SK-N-SH (cell line): ENCODE data around the gene OR2L3. TPM values are rescaled to one million over a fixed set of nuclear protein-coding genes. Genes with fewer than 3 reads are reported as not detected.

Experiments used
- CTCF ChIA-PET: fragments of 300-600, 350-600 bp; formaldehyde crosslinking; extraction: SDS; loops from one replicate; lab custom pipeline; 2021; lab: Yijun Ruan, JAX
- POLR2A ChIA-PET: fragments of 350-600 bp; sonication (Branson Sonifier 250); formaldehyde crosslinking; extraction: SDS; loops from one replicate; lab custom pipeline; 2020; ENCODE audit warnings: antibody characterized with exemption, inconsistent platforms; lab: Yijun Ruan, JAX
- DNase-seq: peaks from one replicate; pipeline ENCODE4 v3.0.0; 2012
- H2AFZ ChIP-seq: fragments of 200-600 bp; sonication (generic); 2 replicates; pipeline ENCODE4 v1.8.1; 2016; ENCODE audit warnings: antibody characterized with exemption, mild to moderate bottlenecking, low read depth
- H3F3A ChIP-seq: fragments of 200-600 bp; sonication (generic); replicated peaks from 2 replicates; pipeline ENCODE3; 2016; ENCODE audit warnings: antibody characterized with exemption, mild to moderate bottlenecking; ENCODE audit not compliant: insufficient read depth
- H3K27ac ChIP-seq, 2 experiments: fragments of 200-500 bp in 1 of 2; fragments of 200-600 bp in 1 of 2; sonication (Bioruptor generic) in 1 of 2; sonication (generic), shearing (Covaris generic) in 1 of 2; 2 replicates each; pipeline versions ENCODE4 v1.5.1 to v1.6.1; 2014 to 2016; ENCODE audit warnings: low read depth in 2 of 2, inconsistent platforms in 1 of 2, low read length in 1 of 2, mild to moderate bottlenecking in 1 of 2, mixed read lengths in 1 of 2
- H3K27me3 ChIP-seq: fragments of 200-600 bp; sonication (generic), shearing (Covaris generic); 2 replicates; pipeline ENCODE4 v1.6.1; 2016; ENCODE audit warnings: mixed run types; ENCODE audit not compliant: insufficient read depth
- H3K36me3 ChIP-seq, 2 experiments: fragments of 200-500 bp in 1 of 2; fragments of 200-600 bp in 1 of 2; sonication (Bioruptor generic) in 1 of 2; sonication (generic) in 1 of 2; replicated peaks in 1 of 2; 2 replicates each; pipeline versions ENCODE3 to v1.5.1; 2014 to 2016; ENCODE audit warnings: low read length in 1 of 2, mild to moderate bottlenecking in 1 of 2; ENCODE audit not compliant: insufficient read depth in 2 of 2, control insufficient read depth in 1 of 2
- H3K4me1 ChIP-seq, 2 experiments: fragments of 200-500 bp in 1 of 2; fragments of 200-600 bp in 1 of 2; sonication (Bioruptor generic) in 1 of 2; sonication (generic), shearing (Covaris generic) in 1 of 2; 2 replicates each; pipeline versions ENCODE4 v1.5.1 to v1.6.1; 2014 to 2016; ENCODE audit warnings: low read depth in 1 of 2, low read length in 1 of 2, mixed run types in 1 of 2; ENCODE audit not compliant: insufficient read depth in 2 of 2, control insufficient read depth in 1 of 2
- H3K4me2 ChIP-seq: fragments of 200-600 bp; sonication (generic), shearing (Covaris generic); 2 replicates; pipeline ENCODE4 v1.6.1; 2017; ENCODE audit warnings: mixed run types
- H3K4me3 ChIP-seq, 2 experiments: fragments of 200-500 bp in 1 of 2; fragments of 200-600 bp in 1 of 2; sonication (Bioruptor generic) in 1 of 2; sonication (generic), shearing (Covaris generic) in 1 of 2; 2 replicates each; pipeline versions ENCODE4 v1.5.1 to v1.8.1; 2014 to 2016; ENCODE audit warnings: low read depth in 2 of 2, inconsistent platforms in 1 of 2, low read length in 1 of 2, mild to moderate bottlenecking in 1 of 2, mixed read lengths in 1 of 2, moderate library complexity in 1 of 2
- H3K79me2 ChIP-seq: fragments of 200-600 bp; sonication (generic); 2 replicates; pipeline ENCODE4 v1.8.1; 2017; ENCODE audit warnings: mild to moderate bottlenecking; ENCODE audit not compliant: insufficient read depth
- H3K9ac ChIP-seq: fragments of 200-600 bp; sonication (generic); 2 replicates; pipeline ENCODE4 v1.6.1; 2017; ENCODE audit warnings: mixed run types
- H3K9me2 ChIP-seq: fragments of 200-600 bp; sonication (generic); 2 replicates; pipeline ENCODE4 v1.6.1; 2017; ENCODE audit warnings: mixed run types
- H3K9me3 ChIP-seq: fragments of 200-600 bp; sonication (generic); 2 replicates; pipeline ENCODE4 v1.6.1; 2017; ENCODE audit warnings: mixed run types, mild to moderate bottlenecking, moderate library complexity
- H4K20me1 ChIP-seq: fragments of 200-600 bp; sonication (generic); 2 replicates; pipeline ENCODE4 v1.6.1; 2017; ENCODE audit warnings: mild to moderate bottlenecking, mixed run types; ENCODE audit not compliant: insufficient read depth
- ELF1 ChIP-seq: IDR thresholded peaks from 2 replicates; pipeline ENCODE4 v1.4.0; 2012
- EP300 ChIP-seq, 2 experiments: IDR thresholded peaks; 2 replicates each; pipeline versions ENCODE4 v1.4.0 to v1.6.1; 2012; ENCODE audit warnings: borderline replicate concordance in 1 of 2, low read depth in 1 of 2, low read length in 1 of 2
- FOSL2 ChIP-seq: IDR thresholded peaks from 2 replicates; pipeline ENCODE4 v1.4.0; 2012; ENCODE audit warnings: low read depth, mild to moderate bottlenecking, moderate library complexity, borderline replicate concordance
- FOXJ3 ChIP-seq: sonication (generic); formaldehyde crosslinking; IDR thresholded peaks from 2 replicates; pipeline ENCODE4 v1.5.1; 2020; ENCODE audit warnings: mild to moderate bottlenecking, missing genetic modification reagents
- FOXM1 ChIP-seq: IDR thresholded peaks from 2 replicates; pipeline ENCODE4 v1.4.0; 2012; ENCODE audit warnings: low read depth, mild to moderate bottlenecking
- JUND ChIP-seq: IDR thresholded peaks from 2 replicates; pipeline ENCODE4 v1.4.0; 2012
- MEF2A ChIP-seq: IDR thresholded peaks from 2 replicates; pipeline ENCODE4 v1.4.0; 2012; ENCODE audit warnings: low read depth, borderline replicate concordance
- MXI1 ChIP-seq: IDR thresholded peaks from 2 replicates; pipeline ENCODE4 v1.6.1; 2012; ENCODE audit warnings: mild to moderate bottlenecking, low read depth, low read length, improper control_type of control experiment
- RAD21 ChIP-seq: IDR thresholded peaks from 2 replicates; pipeline ENCODE4 v1.6.1; 2012; ENCODE audit warnings: mild to moderate bottlenecking, low read length
- REST ChIP-seq: IDR thresholded peaks from 2 replicates; pipeline ENCODE4 v1.6.1; 2012; ENCODE audit warnings: mild to moderate bottlenecking, low read depth, low read length, moderate library complexity
- TCF12 ChIP-seq: IDR thresholded peaks from 2 replicates; pipeline ENCODE4 v1.4.0; 2012
- WGBS: methylation state at CpG from one replicate; pipeline ENCODE4 v1.1.6; 2017; ENCODE audit warnings: low lambda C conversion rate; 5-methylcytosine and 5-hydroxymethylcytosine counted together
- polyA plus RNA-seq, 3 experiments: library from polyadenylated mRNA; depleted of rRNA; stranded (reverse); fragments of >200 nt; gene quantifications; 2 replicates each; pipeline ENCODE4 v1.2.3, GENCODE V29; 2012
- TF ChIP-seq, protein P1 (sequence below): fragments of 150-350 bp; IDR thresholded peaks from 2 replicates; pipeline ENCODE4 v1.6.1; 2016; ENCODE audit warnings: mild to moderate bottlenecking, low read depth, low read length
- TF ChIP-seq, protein P2 (sequence below): IDR thresholded peaks from 2 replicates; pipeline ENCODE4 v1.4.0; 2012; ENCODE audit warnings: low read depth
- TF ChIP-seq, protein P3 (sequence below): IDR thresholded peaks from 2 replicates; pipeline ENCODE4; 2012

Gene OR2L3
- polyA plus RNA-seq, 1 of the 3 experiments (the other 2 are of a cell fraction), result 0.02 TPM

DNA sequence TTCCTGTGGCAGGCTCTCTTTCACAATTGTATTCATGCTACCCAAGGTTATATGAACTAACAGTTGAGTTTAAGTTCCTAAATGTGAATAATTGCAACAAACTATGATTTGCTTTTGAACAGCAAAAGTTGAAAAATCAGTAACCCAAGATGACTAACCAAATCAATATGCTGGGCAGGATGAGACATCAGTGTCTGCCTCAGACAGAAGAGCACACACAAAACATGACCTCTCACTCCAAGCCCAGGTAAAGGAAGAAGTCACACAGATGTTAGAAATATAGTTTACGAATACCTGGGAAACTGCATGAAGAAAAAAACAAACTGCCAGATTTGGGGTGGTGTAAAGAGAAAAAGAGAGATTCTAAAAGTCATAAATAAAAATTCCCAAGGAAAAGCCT, 51.9 kb downstream of the OR2L3 start:
- DNase-seq, result no peak
- POLR2A ChIA-PET, result no interaction called here
- Histone ChIP-seq H3K79me2 (no peaks in the 10 kb centered on the region), H3K9me3 (no peaks in the 10 kb centered on the region), H3K4me3 (no peak overlapping the region), H4K20me1 (no peaks in the 10 kb centered on the region), H3K9ac (no peak overlapping the region)
- no peak for TF ChIP-seq MXI1
- no peak for TF ChIP-seq FOXM1
- no peak for TF ChIP-seq MEF2A
- TF ChIP-seq REST, result no peak
- TF ChIP-seq EP300 (IDR thresholded peaks at IDR 0.05; ENCODE audit: borderline replicate concordance in 1 of 2, low read depth in 1 of 2, low read length in 1 of 2), result no peak
- TF ChIP-seq, protein P1, sequence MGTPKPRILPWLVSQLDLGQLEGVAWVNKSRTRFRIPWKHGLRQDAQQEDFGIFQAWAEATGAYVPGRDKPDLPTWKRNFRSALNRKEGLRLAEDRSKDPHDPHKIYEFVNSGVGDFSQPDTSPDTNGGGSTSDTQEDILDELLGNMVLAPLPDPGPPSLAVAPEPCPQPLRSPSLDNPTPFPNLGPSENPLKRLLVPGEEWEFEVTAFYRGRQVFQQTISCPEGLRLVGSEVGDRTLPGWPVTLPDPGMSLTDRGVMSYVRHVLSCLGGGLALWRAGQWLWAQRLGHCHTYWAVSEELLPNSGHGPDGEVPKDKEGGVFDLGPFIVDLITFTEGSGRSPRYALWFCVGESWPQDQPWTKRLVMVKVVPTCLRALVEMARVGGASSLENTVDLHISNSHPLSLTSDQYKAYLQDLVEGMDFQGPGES, result no peak
- no peak for TF ChIP-seq RAD21
- TF ChIP-seq FOSL2, result no peak
- TF ChIP-seq, protein P2, sequence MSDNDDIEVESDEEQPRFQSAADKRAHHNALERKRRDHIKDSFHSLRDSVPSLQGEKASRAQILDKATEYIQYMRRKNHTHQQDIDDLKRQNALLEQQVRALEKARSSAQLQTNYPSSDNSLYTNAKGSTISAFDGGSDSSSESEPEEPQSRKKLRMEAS, result no peak
- TF ChIP-seq, all 33 proteins: peak for 0
- Histone ChIP-seq H3K36me3 (no peaks in the 10 kb centered on the region), H3K27me3 (no peaks in the 10 kb centered on the region), H3K4me2 (no peak overlapping the region), H2AFZ (no peak overlapping the region), H3K27ac (no peak overlapping the region), H3K9me2 (no peaks in the 10 kb centered on the region), H3F3A (no peaks in the 10 kb centered on the region), H3K4me1 (no peaks in the 10 kb centered on the region)
- CTCF ChIA-PET, result no interaction called here
- 0% methylated on average over 1 of the region's 1 CpG for WGBS

DNA sequence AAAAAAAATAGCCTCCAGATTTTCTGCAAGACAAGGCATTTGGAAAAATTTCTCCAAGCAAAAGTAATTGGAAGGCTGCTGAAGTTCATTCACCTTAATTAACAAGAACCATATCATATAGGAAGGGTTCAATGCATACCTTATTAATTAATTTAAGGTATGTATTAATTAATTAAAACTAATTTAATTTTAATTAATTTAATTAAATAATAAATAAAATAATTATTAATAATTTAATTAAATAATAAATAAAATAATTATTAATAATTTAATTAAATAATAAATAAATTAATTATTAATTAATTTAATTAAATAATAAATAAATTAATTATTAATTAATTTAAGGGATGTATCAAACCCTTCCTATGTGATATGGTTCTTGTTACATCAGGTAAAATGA, 56.2 kb downstream of the OR2L3 start:
- ChIA-PET CTCF (no interaction called here), POLR2A (no interaction called here)
- Histone ChIP-seq H3K4me3 (no peak overlapping the region), H3K27me3 (no peaks in the 10 kb centered on the region), H3K9me3 (no peaks in the 10 kb centered on the region), H3K79me2 (no peaks in the 10 kb centered on the region), H3K9me2 (no peaks in the 10 kb centered on the region), H3K4me2 (no peak overlapping the region), H3K4me1 (no peaks in the 10 kb centered on the region), H3K9ac (no peak overlapping the region), H2AFZ (no peak overlapping the region), H4K20me1 (no peaks in the 10 kb centered on the region), H3F3A (no peaks in the 10 kb centered on the region), H3K27ac (no peak overlapping the region), H3K36me3 (no peaks in the 10 kb centered on the region)
- no peak for DNase-seq
- TF ChIP-seq FOXM1 (no peak), JUND (no peak), TCF12 (no peak), ELF1 (no peak), FOXJ3 (no peak), REST (no peak)
- TF ChIP-seq, protein P3, sequence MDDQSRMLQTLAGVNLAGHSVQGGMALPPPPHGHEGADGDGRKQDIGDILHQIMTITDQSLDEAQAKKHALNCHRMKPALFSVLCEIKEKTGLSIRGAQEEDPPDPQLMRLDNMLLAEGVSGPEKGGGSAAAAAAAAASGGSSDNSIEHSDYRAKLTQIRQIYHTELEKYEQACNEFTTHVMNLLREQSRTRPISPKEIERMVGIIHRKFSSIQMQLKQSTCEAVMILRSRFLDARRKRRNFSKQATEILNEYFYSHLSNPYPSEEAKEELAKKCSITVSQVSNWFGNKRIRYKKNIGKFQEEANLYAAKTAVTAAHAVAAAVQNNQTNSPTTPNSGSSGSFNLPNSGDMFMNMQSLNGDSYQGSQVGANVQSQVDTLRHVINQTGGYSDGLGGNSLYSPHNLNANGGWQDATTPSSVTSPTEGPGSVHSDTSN, result no peak
